GM12878 (cell line): ENCODE results near the gene SLC19A1. TPM values are rescaled to one million over a fixed set of nuclear protein-coding genes. Genes with fewer than 3 reads are reported as not detected.

ENCODE experiments used
- ATAC-seq: fragments of 200-7000 bp; cut with Tn5 transposase; 3 replicates; pipeline ENCODE4 v1.9.1; 2020; ENCODE audit warnings: mild to moderate bottlenecking, moderate library complexity
- BruUV-seq: library from RNA; stranded (reverse); fragments of 400-500 nt; replicated peaks from 2 replicates; lab custom pipeline; 2021; lab: Mats Ljungman, UMichigan
- CTCF ChIA-PET: fragments of 300-600 bp; sonication (Branson Sonifier 250); formaldehyde crosslinking; extraction: SDS; loops from one replicate; lab custom pipeline; 2021; ENCODE audit warnings: inconsistent platforms; lab: Yijun Ruan, JAX
- POLR2A ChIA-PET: fragments of 350-600 bp; formaldehyde crosslinking; extraction: SDS; loops from one replicate; lab custom pipeline; 2021; ENCODE audit warnings: inconsistent platforms; lab: Charles Lee
- RAD21 ChIA-PET: fragments of 300-600 bp; sonication (Branson Sonifier 250); formaldehyde crosslinking; loops from one replicate; lab custom pipeline; 2023; ENCODE audit warnings: antibody characterized with exemption; ENCODE audit not compliant: unreplicated experiment; lab: Charles Lee
- SMC1A ChIA-PET: fragments of 300-600 bp; sonication (Branson Sonifier 250); formaldehyde crosslinking; loops from one replicate; lab custom pipeline; 2023; ENCODE audit not compliant: unreplicated experiment, uncharacterized antibody; lab: Charles Lee
- DNase-seq: peaks from one replicate; pipeline ENCODE4 v3.0.0-alpha.2; 2011; ENCODE audit warnings: low read depth, low spot score
- FAIRE-seq: peaks from 3 replicates; lab custom pipeline; 2011; peaks lifted over from hg19 to GRCh38; lab: Jason Lieb, UNC
- H2AFZ ChIP-seq: 2 replicates; pipeline ENCODE4 v1.6.0; 2011; ENCODE audit warnings: low read depth, low read length, control low read depth; ENCODE audit not compliant: control insufficient read depth
- H3K27ac ChIP-seq: 2 replicates; pipeline ENCODE4 v1.5.1; 2011; ENCODE audit warnings: control low read depth; ENCODE audit not compliant: control insufficient read depth, insufficient read depth
- H3K27me3 ChIP-seq, 2 experiments: replicated peaks in 1 of 2; 2 replicates each; pipeline versions ENCODE4 v1.6.0 to v1.6.1; 2011; ENCODE audit warnings: low read length in 1 of 2; ENCODE audit not compliant: control insufficient read depth in 2 of 2, insufficient read depth in 2 of 2
- H3K36me3 ChIP-seq, 2 experiments: 2 replicates each; pipeline ENCODE4 v1.5.1; 2011; ENCODE audit warnings: low read length in 1 of 2; ENCODE audit not compliant: control insufficient read depth in 2 of 2, insufficient read depth in 2 of 2
- H3K4me1 ChIP-seq: 2 replicates; pipeline ENCODE4 v1.6.1; 2011; ENCODE audit warnings: mild to moderate bottlenecking, low read length, moderate library complexity, mixed read lengths; ENCODE audit not compliant: control insufficient read depth, insufficient read depth
- H3K4me2 ChIP-seq: 2 replicates; pipeline ENCODE4 v1.6.0; 2011; ENCODE audit warnings: control low read depth; ENCODE audit not compliant: control insufficient read depth, insufficient read depth
- H3K4me3 ChIP-seq: fragments of 200-600 bp; sonication (generic); 2 replicates; pipeline ENCODE4 v1.5.1; 2016
- H3K79me2 ChIP-seq: 2 replicates; pipeline ENCODE4 v1.6.0; 2011; ENCODE audit warnings: low read length; ENCODE audit not compliant: control insufficient read depth, insufficient read depth
- H3K9ac ChIP-seq: 2 replicates; pipeline ENCODE4 v1.8.0; 2011; ENCODE audit warnings: low read length, control low read depth, mixed read lengths; ENCODE audit not compliant: control insufficient read depth, insufficient read depth
- H3K9me3 ChIP-seq: replicated peaks from 3 replicates; pipeline ENCODE4 v1.5.1; 2011; ENCODE audit warnings: mild to moderate bottlenecking, low read length; ENCODE audit not compliant: control insufficient read depth, insufficient read depth
- H4K20me1 ChIP-seq: 2 replicates; pipeline ENCODE4 v1.6.0; 2011; ENCODE audit not compliant: control insufficient read depth, insufficient read depth
- MTA2 ChIP-seq: fragments of 450-650 bp; IDR thresholded peaks from 2 replicates; pipeline ENCODE4 v1.6.1; 2016; ENCODE audit warnings: low read depth, mild to moderate bottlenecking, moderate library complexity
- SRF ChIP-seq, 2 experiments: IDR thresholded peaks; 2 replicates each; pipeline ENCODE4 v1.6.1; 2011; ENCODE audit warnings: low read depth in 2 of 2, low read length in 2 of 2, mild to moderate bottlenecking in 1 of 2, moderate library complexity in 1 of 2
- WGBS: methylation state at CpG from one replicate; pipeline ENCODE4 v1.1.6; 2016; ENCODE audit warnings: low lambda C conversion rate; ENCODE audit not compliant: insufficient replicate concordance, insufficient coverage; ENCODE audit errors: missing lambda C conversion rate; 5-methylcytosine and 5-hydroxymethylcytosine counted together
- in situ Hi-C: fragments of 300-500 bp; cut with MboI; formaldehyde crosslinking; loops from 9 replicates; pipeline ENCODE4 v1.14.3; 2018; ENCODE audit warnings: mixed read lengths
- intact Hi-C: fragments of 100-400 bp; cut with micrococcal nuclease; formaldehyde crosslinking; loops from one replicate; pipeline ENCODE4 v1.14.2; 2022; ENCODE audit not compliant: unreplicated experiment
- polyA plus RNA-seq, 11 experiments: library from polyadenylated mRNA; depleted of rRNA in 4 of 11; unstranded in 6 of 11; stranded (reverse) in 5 of 11; fragments of >200 nt; fragmentation: Nextera tagmentation in 4 of 11; fragmentation: Illumina TruSeq in 1 of 11; extraction: Ambion mirVana in 4 of 11; extraction: Trizol in 1 of 11; gene quantifications; 1 replicate in 1 of 11; 2 replicates in 10 of 11; pipeline versions ENCODE4 v1.2.1 to v1.2.3, GENCODE V29; 2011 to 2016; ENCODE audit warnings: inconsistent platforms in 2 of 11, missing spikeins in 2 of 11, low read depth in 1 of 11
- total RNA-seq, 4 experiments: library from RNA; depleted of rRNA in 3 of 4; stranded (reverse); fragments of >200 nt in 3 of 4; fragmentation: Illumina TruSeq in 1 of 4; extraction: Trizol in 1 of 4; gene quantifications; 2 replicates each; pipeline versions ENCODE4 v1.2.1 to v1.2.3, GENCODE V29; 2013 to 2021
- TF ChIP-seq, protein P1 (sequence below): IDR thresholded peaks from 2 replicates; pipeline ENCODE4 v1.6.1; 2011; ENCODE audit warnings: borderline replicate concordance, low read depth, mild to moderate bottlenecking, moderate library complexity, low read length; ENCODE audit not compliant: insufficient read depth, poor library complexity, severe bottlenecking
- TF ChIP-seq, protein P2 (sequence below): fragments of 450-650 bp; IDR thresholded peaks from 2 replicates; pipeline ENCODE4 v1.6.1; 2017; ENCODE audit warnings: mild to moderate bottlenecking, moderate library complexity
- TF ChIP-seq, protein P3 (sequence below): IDR thresholded peaks from 2 replicates; pipeline ENCODE4 v1.6.1; 2011; ENCODE audit warnings: borderline replicate concordance, low read depth, mild to moderate bottlenecking, moderate library complexity, mixed read lengths, low read length; ENCODE audit not compliant: insufficient read depth; ENCODE audit errors: extremely low read length
- TF ChIP-seq, protein P4 (sequence below): IDR thresholded peaks from 2 replicates; pipeline ENCODE4 v1.6.1; 2011; ENCODE audit warnings: low read depth, mild to moderate bottlenecking, low read length, moderate library complexity, borderline replicate concordance; ENCODE audit errors: extremely low read depth

SLC19A1 gene
- total and polyA plus RNA-seq, 10 of the 15 experiments (the other 5 are each of a cell fraction or from before 2014, with no cell fraction given): 0.42 to 49.7 (median 12.2) TPM

DNA sequence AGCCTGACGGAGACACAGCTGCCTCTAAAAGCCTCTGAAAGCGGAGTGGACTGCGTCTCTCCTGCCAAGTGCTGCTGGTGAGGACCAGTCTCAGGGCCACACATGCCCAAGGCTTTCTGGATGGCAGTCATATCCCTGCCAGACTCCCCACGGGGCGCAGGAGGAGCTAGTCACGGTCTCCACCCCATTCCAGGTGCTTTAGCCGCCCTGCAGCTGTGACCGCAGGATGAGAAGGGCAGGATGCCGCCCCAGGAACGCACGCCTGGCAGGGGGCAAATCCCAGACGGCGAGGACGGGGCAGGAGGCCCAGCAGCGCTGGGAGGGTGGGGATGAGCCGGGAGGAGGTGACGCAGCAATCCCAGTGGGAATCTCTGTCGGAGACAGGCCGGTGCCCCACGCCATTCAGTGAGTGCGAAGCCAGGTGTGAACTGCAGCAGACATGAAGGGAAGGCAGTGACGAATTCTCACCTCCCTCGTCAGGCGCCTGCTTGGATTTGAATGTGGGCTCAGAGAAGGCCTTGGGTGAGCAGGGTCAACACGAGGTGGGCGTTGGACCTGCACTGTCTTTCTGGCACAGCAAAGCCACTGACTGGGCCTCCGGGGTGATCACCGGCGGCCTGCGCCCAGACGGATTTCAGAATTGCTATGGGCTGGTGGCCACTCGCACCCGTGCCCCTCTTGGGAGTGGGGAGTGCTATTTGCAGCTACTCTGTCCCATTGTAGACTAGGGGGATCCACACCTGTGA, 38.5 kb upstream of the SLC19A1 start:
- FAIRE-seq (no peak), DNase-seq (no peak)
- Histone ChIP-seq H3K9me3 (no peaks in the 10 kb centered on the region; the same call in 2 of the 3 replicates), H3K4me1 (no peaks in the 10 kb centered on the region), H3K27ac (no peak overlapping the region), H3K79me2 (no peaks in the 10 kb centered on the region), H3K27me3 (no peaks in the 10 kb centered on the region; a peak in 2 of 4 replicates), H2AFZ (no peak overlapping the region), H3K4me2 (no peak overlapping the region), H3K9ac (no peak overlapping the region)
- RAD21 ChIA-PET: no interaction called here
- TF ChIP-seq, protein P1, sequence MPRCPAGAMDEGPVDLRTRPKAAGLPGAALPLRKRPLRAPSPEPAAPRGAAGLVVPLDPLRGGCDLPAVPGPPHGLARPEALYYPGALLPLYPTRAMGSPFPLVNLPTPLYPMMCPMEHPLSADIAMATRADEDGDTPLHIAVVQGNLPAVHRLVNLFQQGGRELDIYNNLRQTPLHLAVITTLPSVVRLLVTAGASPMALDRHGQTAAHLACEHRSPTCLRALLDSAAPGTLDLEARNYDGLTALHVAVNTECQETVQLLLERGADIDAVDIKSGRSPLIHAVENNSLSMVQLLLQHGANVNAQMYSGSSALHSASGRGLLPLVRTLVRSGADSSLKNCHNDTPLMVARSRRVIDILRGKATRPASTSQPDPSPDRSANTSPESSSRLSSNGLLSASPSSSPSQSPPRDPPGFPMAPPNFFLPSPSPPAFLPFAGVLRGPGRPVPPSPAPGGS: no peak
- TF ChIP-seq, all 136 proteins: peak for 0
- ChIA-PET POLR2A (no interaction called here), CTCF (no interaction called here), SMC1A (no interaction called here)
- no TSS peak for BruUV-seq
- H3K36me3 ChIP-seq: no peaks in the 10 kb centered on the region
- in situ Hi-C loops: no loop called here
- no peak overlapping the region for H3K4me3 ChIP-seq
- intact Hi-C loops: no loop called here
- ATAC-seq: no peak
- H4K20me1 ChIP-seq: no peaks in the 10 kb centered on the region
- 61% methylated on average over 28 of the region's 33 CpGs for WGBS

DNA sequence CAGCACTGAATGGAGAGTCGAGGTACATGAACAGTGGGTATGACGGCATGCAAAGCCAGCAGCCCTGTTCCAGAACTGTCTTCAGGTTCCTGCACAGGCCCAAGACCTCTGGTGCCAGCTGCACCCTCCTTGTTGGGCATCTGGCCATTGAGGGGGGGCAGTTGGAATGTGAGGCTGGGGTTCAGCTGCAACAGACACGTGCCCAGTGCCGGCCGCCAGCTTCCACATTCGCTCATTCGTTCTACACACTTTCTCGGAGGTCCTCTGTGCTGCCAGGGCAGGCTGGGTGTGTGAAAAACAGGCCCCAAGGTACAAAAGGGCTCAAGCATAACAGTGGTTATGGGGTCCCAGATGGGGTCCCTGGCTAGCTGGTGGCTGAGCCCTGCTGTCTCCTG, 37.9 kb upstream of the SLC19A1 start:
- ATAC-seq (no peak), FAIRE-seq (no peak), DNase-seq (no peak)
- no peaks in the 10 kb centered on the region for H4K20me1 ChIP-seq
- H3K4me2 ChIP-seq: no peak overlapping the region
- no peak overlapping the region for H3K4me3 ChIP-seq
- ChIA-PET CTCF (no interaction called here), SMC1A (no interaction called here), RAD21 (no interaction called here), POLR2A (no interaction called here)
- no peaks in the 10 kb centered on the region; a peak in 2 of 4 replicates for H3K27me3 ChIP-seq
- no peaks in the 10 kb centered on the region; the same call in 2 of the 3 replicates for H3K9me3 ChIP-seq
- no TSS peak for BruUV-seq
- no peaks in the 10 kb centered on the region for H3K36me3 ChIP-seq
- H3K27ac ChIP-seq: no peak overlapping the region
- 82% methylated on average over 8 of the region's 8 CpGs for WGBS
- H2AFZ ChIP-seq: no peak overlapping the region
- intact Hi-C loops (no loop called here), in situ Hi-C loops (no loop called here)
- no peak overlapping the region for H3K9ac ChIP-seq
- no peaks in the 10 kb centered on the region for H3K4me1 ChIP-seq
- no peaks in the 10 kb centered on the region for H3K79me2 ChIP-seq
- no peak for TF ChIP-seq SRF (IDR thresholded peaks at IDR 0.05; ENCODE audit: low read depth in 2 of 2, low read length in 2 of 2)
- no peak for TF ChIP-seq MTA2
- TF ChIP-seq, protein P2, sequence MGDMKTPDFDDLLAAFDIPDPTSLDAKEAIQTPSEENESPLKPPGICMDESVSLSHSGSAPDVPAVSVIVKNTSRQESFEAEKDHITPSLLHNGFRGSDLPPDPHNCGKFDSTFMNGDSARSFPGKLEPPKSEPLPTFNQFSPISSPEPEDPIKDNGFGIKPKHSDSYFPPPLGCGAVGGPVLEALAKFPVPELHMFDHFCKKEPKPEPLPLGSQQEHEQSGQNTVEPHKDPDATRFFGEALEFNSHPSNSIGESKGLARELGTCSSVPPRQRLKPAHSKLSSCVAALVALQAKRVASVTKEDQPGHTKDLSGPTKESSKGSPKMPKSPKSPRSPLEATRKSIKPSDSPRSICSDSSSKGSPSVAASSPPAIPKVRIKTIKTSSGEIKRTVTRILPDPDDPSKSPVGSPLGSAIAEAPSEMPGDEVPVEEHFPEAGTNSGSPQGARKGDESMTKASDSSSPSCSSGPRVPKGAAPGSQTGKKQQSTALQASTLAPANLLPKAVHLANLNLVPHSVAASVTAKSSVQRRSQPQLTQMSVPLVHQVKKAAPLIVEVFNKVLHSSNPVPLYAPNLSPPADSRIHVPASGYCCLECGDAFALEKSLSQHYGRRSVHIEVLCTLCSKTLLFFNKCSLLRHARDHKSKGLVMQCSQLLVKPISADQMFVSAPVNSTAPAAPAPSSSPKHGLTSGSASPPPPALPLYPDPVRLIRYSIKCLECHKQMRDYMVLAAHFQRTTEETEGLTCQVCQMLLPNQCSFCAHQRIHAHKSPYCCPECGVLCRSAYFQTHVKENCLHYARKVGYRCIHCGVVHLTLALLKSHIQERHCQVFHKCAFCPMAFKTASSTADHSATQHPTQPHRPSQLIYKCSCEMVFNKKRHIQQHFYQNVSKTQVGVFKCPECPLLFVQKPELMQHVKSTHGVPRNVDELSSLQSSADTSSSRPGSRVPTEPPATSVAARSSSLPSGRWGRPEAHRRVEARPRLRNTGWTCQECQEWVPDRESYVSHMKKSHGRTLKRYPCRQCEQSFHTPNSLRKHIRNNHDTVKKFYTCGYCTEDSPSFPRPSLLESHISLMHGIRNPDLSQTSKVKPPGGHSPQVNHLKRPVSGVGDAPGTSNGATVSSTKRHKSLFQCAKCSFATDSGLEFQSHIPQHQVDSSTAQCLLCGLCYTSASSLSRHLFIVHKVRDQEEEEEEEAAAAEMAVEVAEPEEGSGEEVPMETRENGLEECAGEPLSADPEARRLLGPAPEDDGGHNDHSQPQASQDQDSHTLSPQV: no peak
- TF ChIP-seq, protein P3, sequence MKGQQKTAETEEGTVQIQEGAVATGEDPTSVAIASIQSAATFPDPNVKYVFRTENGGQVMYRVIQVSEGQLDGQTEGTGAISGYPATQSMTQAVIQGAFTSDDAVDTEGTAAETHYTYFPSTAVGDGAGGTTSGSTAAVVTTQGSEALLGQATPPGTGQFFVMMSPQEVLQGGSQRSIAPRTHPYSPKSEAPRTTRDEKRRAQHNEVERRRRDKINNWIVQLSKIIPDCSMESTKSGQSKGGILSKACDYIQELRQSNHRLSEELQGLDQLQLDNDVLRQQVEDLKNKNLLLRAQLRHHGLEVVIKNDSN: no peak
- TF ChIP-seq, protein P4, sequence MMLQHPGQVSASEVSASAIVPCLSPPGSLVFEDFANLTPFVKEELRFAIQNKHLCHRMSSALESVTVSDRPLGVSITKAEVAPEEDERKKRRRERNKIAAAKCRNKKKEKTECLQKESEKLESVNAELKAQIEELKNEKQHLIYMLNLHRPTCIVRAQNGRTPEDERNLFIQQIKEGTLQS: no peak
